Raji (cell line): Measurements from ENCODE around the gene ASCC3.

ENCODE experiments used
- POLR2A ChIP-seq: IDR thresholded peaks from 2 replicates; pipeline ENCODE4 v1.6.1; 2011; ENCODE audit warnings: low read depth, low read length, control low read depth; ENCODE audit not compliant: insufficient read depth

ASCC3 gene

GRCh38 chr6:100673641-100674040 lies 207.5 kb downstream of the ASCC3 start:
- TF ChIP-seq POLR2A: no peak

- TF ChIP-seq POLR2A: no peak
Observed at GRCh38 chr6:100671740-100672139, 209.4 kb downstream of the ASCC3 start.

- no peak for TF ChIP-seq POLR2A
Observed at GRCh38 chr6:100670056-100670455, 211.1 kb downstream of the ASCC3 start.

- TF ChIP-seq POLR2A: no peak
Observed at GRCh38 chr6:100665041-100665380, 216.1 kb downstream of the ASCC3 start.

- TF ChIP-seq POLR2A: no peak
Observed at GRCh38 chr6:100664274-100665040, 216.7 kb downstream of the ASCC3 start.

- TF ChIP-seq POLR2A: no peak
Observed at GRCh38 chr6:100663219-100663863, 217.8 kb downstream of the ASCC3 start.

GRCh38 chr6:100662264-100662663 lies 218.9 kb downstream of the ASCC3 start:
- TF ChIP-seq POLR2A: no peak

- no peak for TF ChIP-seq POLR2A
Observed at GRCh38 chr6:100658486-100658885, 222.6 kb downstream of the ASCC3 start.

GRCh38 chr6:100657678-100658330 lies 223.3 kb downstream of the ASCC3 start:
- TF ChIP-seq POLR2A: no peak

- no peak for TF ChIP-seq POLR2A
Observed at GRCh38 chr6:100633096-100633777, 247.9 kb downstream of the ASCC3 start.

- no peak for TF ChIP-seq POLR2A
Observed at GRCh38 chr6:100630536-100630935, 250.6 kb downstream of the ASCC3 start.

- TF ChIP-seq POLR2A: no peak
Observed at GRCh38 chr6:100627911-100628758, 253.0 kb downstream of the ASCC3 start.

GRCh38 chr6:100626721-100627120 lies 254.4 kb downstream of the ASCC3 start:
- TF ChIP-seq POLR2A: no peak

- no peak for TF ChIP-seq POLR2A
Observed at GRCh38 chr6:100622907-100623692, 258.0 kb downstream of the ASCC3 start.
